Measurements from ENCODE around the gene SSMEM1.
"Not testable (repeated sequence)": the region's sequence is repeated elsewhere in the genome, so short reads cannot be mapped to it uniquely, and the experiment has no call there.

Gene SSMEM1

GRCh38 chr7:130246491-130246890 lies 38.8 kb downstream of the SSMEM1 start:
- DNase-seq (ENCODE audit: low read depth in 2 of 2) = not testable (repeated sequence)

DNA sequence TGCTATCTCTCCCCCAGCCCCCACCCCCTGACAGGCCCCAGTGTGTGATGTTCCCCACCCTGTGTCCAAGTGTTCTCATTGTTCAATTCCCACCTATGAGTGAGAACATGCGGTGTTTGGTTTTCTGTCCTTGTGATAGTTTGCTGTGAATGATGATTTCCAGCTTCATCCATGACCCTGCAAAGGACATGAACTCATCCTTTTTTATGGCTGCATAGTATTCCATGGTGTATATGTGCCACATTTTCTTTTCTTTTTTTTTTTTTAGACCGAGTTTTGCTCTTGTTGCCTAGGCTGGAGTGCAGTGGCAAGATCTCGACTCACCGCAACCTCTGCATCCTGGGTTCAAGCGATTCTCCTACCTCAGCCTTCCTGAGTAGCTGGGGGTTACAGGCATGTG lies 41.2 kb downstream of the SSMEM1 start:
- not testable (repeated sequence) for DNase-seq (ENCODE audit: low read depth in 2 of 2)

DNA sequence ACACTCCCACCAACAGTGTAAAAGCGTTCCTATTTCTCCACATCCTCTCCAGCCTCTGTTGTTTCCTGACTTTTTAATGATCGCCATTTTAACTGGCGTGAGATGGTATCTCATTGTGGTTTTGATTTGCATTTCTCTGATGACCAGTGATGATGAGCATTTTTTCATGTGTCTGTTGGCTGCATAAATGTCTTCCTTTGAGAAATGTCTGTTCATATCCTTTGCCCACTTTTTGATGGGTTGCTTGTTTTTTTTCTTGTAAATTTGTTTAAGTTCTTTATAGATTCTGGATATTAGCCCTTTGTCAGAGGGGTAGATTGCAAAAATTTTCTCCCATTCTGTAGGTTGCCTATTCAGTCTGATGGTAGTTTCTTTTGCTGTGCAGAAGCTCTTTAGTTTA lies 42.0 kb downstream of the SSMEM1 start:
- DNase-seq (ENCODE audit: low read depth in 2 of 2) = not testable (repeated sequence)

GRCh38 chr7:130254555-130254954 lies 46.9 kb downstream of the SSMEM1 start:
- DNase-seq (ENCODE audit: low read depth in 2 of 2) = no peak

GRCh38 chr7:130256704-130257103 lies 49.0 kb downstream of the SSMEM1 start:
- no peak for DNase-seq (ENCODE audit: low read depth in 2 of 2)

DNA sequence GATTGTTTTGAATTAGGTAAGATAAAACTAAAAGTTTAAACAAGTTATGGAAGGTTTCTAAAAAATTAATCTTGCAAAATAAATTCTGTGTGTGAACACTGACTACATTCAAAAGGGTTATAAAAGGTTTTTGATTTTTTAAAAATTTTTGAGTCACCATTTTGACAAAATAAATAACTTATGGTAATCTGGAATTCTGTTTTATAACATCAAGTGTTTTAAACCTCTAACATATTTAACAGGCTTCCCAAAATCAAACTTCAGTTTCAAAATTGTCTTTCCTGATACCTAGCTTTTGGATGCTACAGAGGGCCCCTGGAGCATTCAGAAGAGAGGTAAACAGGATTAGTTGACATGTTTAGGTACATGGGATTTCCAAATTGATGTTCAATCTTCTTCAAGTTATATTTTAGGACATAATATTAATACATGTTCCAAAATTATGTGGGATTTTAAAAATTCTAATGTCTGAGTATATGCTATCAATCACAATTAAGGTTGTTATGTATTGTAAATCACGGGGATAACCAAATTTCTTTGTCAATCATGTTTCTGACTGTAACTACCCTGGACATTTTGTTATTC lies 50.9 kb downstream of the SSMEM1 start:
- DNase-seq (ENCODE audit: low read depth in 2 of 2) = no peak

- DNase-seq (ENCODE audit: low read depth in 2 of 2) = no peak
Observed at GRCh38 chr7:130262448-130262847, 54.8 kb downstream of the SSMEM1 start.

- DNase-seq (ENCODE audit: low read depth in 2 of 2) = no peak
Observed at GRCh38 chr7:130263130-130263529, 55.5 kb downstream of the SSMEM1 start.

All from stimulated activated CD4-positive, alpha-beta T cell treated with anti-CD3 and anti-CD28 coated beads, Interleukin-4, amount 100 ng/mL, for 48 hours (primary cell).